Testis (tissue), 3 donors: ENCODE measurements around the gene SDCBP2. TPM values are rescaled to one million over a fixed set of nuclear protein-coding genes. Genes with fewer than 3 reads are reported as not detected.

Experiments
- DNase-seq: peaks from one replicate; pipeline ENCODE4 v3.0.0-alpha.2; 2019
- H3K27ac ChIP-seq, 2 donors: fragments of 200-600 bp; sonication (generic); one replicate each; pipeline ENCODE4 v1.5.1; 2019
- H3K27me3 ChIP-seq: fragments of 200-600 bp; sonication (generic); one replicate; pipeline ENCODE4 v1.5.1; 2019
- H3K36me3 ChIP-seq: fragments of 200-600 bp; sonication (generic); one replicate; pipeline ENCODE4 v1.5.1; 2017; ENCODE audit warnings: low read depth; ENCODE audit errors: missing control alignments
- H3K4me1 ChIP-seq: fragments of 200-600 bp; sonication (generic); one replicate; pipeline ENCODE4 v1.5.1; 2019
- H3K4me3 ChIP-seq, 2 donors: fragments of 200-600 bp; sonication (generic); one replicate each; pipeline ENCODE4 v1.5.1; 2017 to 2019
- H3K9me3 ChIP-seq: fragments of 200-600 bp; sonication (generic); one replicate; pipeline ENCODE4 v1.5.1; 2017
- CTCF ChIP-seq, 3 experiments: fragments of 450-650 bp in 2 of 3; fragments of 200-600 bp in 1 of 3; sonication (generic) in 1 of 3; IDR thresholded peaks; one replicate each; pipeline ENCODE4 v1.5.1; 2016 to 2019; ENCODE audit warnings: antibody characterized with exemption in 3 of 3, mild to moderate bottlenecking in 2 of 3, moderate library complexity in 1 of 3
- POLR2A ChIP-seq: fragments of 450-650 bp; IDR thresholded peaks from one replicate; pipeline ENCODE4 v1.6.1; 2017; ENCODE audit warnings: antibody characterized with exemption, mild to moderate bottlenecking, moderate library complexity
- whole genome bisulfite sequencing, 2 donors: methylation state at CpG; one replicate each; pipeline ENCODE4 v1.1.5; 2018; 5-methylcytosine and 5-hydroxymethylcytosine counted together
- intact Hi-C: fragments of 100-400 bp; cut with DNase I; formaldehyde crosslinking; loops from one replicate; pipeline ENCODE4 v1.15.1; 2023; ENCODE audit warnings: low total_unique reads
- polyA plus RNA-seq: library from polyadenylated mRNA; stranded (reverse); fragments of 350-450 nt; fragmentation: Illumina TruSeq; extraction: RNeasy Lipid Tissue Mini Kit (QIAGEN cat#74804); gene quantifications from one replicate; pipeline ENCODE4 v1.2.3, GENCODE V29; 2014; ENCODE audit warnings: low read depth, low replicate concordance; ENCODE audit not compliant: insufficient read depth
- total RNA-seq, 2 donors: library from RNA; depleted of rRNA; stranded (reverse); fragments of >200 nt; gene quantifications; one replicate each; pipeline ENCODE4 v1.2.3, GENCODE V29; 2016

Gene SDCBP2
- total and polyA plus RNA-seq, 3 donors from 2014 or later: 5.5 to 10.9 (median 6.4) TPM

DNA sequence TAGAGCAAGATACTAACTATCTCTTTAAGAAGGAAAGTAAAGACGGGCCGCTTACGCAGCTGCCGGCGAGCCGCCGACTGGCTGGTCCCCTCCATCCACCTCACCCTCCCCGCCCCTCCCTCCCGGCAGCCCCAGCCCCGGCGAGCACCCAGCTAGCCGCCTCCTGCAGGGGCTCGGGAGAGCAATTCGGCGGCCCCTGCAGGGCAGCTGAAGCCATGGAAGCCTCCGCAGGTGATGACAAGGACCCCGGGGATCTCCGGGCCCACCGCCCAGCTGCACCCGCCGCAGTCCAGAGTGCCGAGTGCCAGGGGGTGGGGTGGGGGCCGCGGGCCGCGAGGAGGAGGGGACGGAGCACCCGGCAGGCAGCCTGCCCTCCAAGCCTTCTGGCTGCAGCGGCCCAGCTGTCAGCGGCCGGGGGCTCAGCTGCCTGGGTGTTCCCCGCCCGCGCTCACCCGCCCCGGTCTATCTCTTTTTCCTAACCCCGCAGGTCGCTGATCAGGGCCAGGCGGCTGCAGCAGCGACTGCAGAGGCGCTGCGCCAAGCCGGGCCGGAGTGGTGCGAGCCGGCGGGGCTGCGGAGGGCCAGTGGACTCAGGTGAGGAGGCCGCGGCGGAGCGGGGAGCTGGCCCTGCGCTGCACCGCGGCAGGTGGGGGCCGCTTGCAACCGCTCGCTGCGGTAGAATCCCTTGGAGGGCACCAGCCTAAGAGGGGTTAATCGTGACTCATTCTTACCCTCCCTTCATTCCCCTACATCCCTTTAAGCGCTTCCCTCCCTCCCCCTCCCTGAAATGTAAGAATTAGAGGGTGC, 62.6 kb downstream of the SDCBP2 start, which contains the start of gene SNPH:
Gene SNPH (plus strand): TSS at position 128 of the 807 bp plus-strand sequence. CDS start 29,946 bp downstream, outside the sequence.
- H3K36me3 ChIP-seq: no peaks in the 10 kb centered on the region
- H3K9me3 ChIP-seq: no peaks in the 10 kb centered on the region
- no peak within 1 kb of the TSS for H3K27ac ChIP-seq
- no peaks in the 10 kb centered on the region for H3K27me3 ChIP-seq
- intact Hi-C loops: no loop called here
- H3K4me1 ChIP-seq: no peaks in the 10 kb centered on the region
- peak; percentile 89 for DNase-seq
- TF ChIP-seq CTCF (IDR thresholded peaks at IDR 0.05) (no peak), POLR2A (no peak)
- 1 to 2% methylated on average over 27 to 50 of the region's 61 CpGs for WGBS, 2 donors
- peak within 1 kb of the TSS; percentile 65 to 69 for H3K4me3 ChIP-seq

GRCh38 chr20:1265916-1266166, 63.1 kb downstream of the SDCBP2 start:
- no peaks in the 10 kb centered on the region for H3K27me3 ChIP-seq
- 1% methylated on average over 10 of the region's 10 CpGs for WGBS, 2 donors
- H3K36me3 ChIP-seq: no peaks in the 10 kb centered on the region
- H3K4me1 ChIP-seq: no peaks in the 10 kb centered on the region
- no peak overlapping the region for H3K27ac ChIP-seq
- intact Hi-C loops: no loop called here
- H3K9me3 ChIP-seq: no peaks in the 10 kb centered on the region
- DNase-seq: no peak
- H3K4me3 ChIP-seq: peak overlapping the region; percentile 65 to 69
- TF ChIP-seq CTCF (IDR thresholded peaks at IDR 0.05) (no peak), POLR2A (no peak)

GRCh38 chr20:1265226-1265915, 63.6 kb downstream of the SDCBP2 start:
- no peaks in the 10 kb centered on the region for H3K27me3 ChIP-seq
- no peak for DNase-seq
- intact Hi-C loops: no loop called here
- no peaks in the 10 kb centered on the region for H3K36me3 ChIP-seq
- peak overlapping the region; percentile 65 to 69 for H3K4me3 ChIP-seq
- H3K27ac ChIP-seq: no peak overlapping the region
- TF ChIP-seq CTCF (IDR thresholded peaks at IDR 0.05): no peak
- no peak for TF ChIP-seq POLR2A
- 86 to 91% methylated on average over 4 of the region's 4 CpGs for WGBS, 2 donors
- H3K9me3 ChIP-seq: no peaks in the 10 kb centered on the region
- no peaks in the 10 kb centered on the region for H3K4me1 ChIP-seq

GRCh38 chr20:1264727-1265126, 64.2 kb downstream of the SDCBP2 start:
- intact Hi-C loops: no loop called here
- no peaks in the 10 kb centered on the region for H3K9me3 ChIP-seq
- H3K36me3 ChIP-seq: no peaks in the 10 kb centered on the region
- no peak for DNase-seq
- no peak overlapping the region for H3K4me3 ChIP-seq
- H3K4me1 ChIP-seq: no peaks in the 10 kb centered on the region
- TF ChIP-seq CTCF (IDR thresholded peaks at IDR 0.05): no peak
- TF ChIP-seq POLR2A: no peak
- H3K27me3 ChIP-seq: no peaks in the 10 kb centered on the region
- WGBS, 2 donors: 69 to 70% methylated on average over 2 of the region's 2 CpGs
- no peak overlapping the region for H3K27ac ChIP-seq
